ENCODE measurements around the gene SLFN12L. TPM values are rescaled to one million over a fixed set of nuclear protein-coding genes. Genes with fewer than 3 reads are reported as not detected.
A peak's percentile ranks its signal among the peaks of the same experiment; 100 is the strongest.

Gene SLFN12L
- total and polyA plus RNA-seq, 10 of the 15 experiments (the other 5 are each of a cell fraction or from before 2014, with no cell fraction given): 1.0 to 21.3 (median 9.4) TPM

GRCh38 chr17:35448214-35448898 is 89.1 kb downstream of the SLFN12L start, which contains the start of gene SLFN13 (continued):
- TF ChIP-seq, protein P1, sequence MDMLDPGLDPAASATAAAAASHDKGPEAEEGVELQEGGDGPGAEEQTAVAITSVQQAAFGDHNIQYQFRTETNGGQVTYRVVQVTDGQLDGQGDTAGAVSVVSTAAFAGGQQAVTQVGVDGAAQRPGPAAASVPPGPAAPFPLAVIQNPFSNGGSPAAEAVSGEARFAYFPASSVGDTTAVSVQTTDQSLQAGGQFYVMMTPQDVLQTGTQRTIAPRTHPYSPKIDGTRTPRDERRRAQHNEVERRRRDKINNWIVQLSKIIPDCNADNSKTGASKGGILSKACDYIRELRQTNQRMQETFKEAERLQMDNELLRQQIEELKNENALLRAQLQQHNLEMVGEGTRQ (IDR thresholded peaks at IDR 0.05; ENCODE audit: borderline replicate concordance, low read depth, low read length): no peak
- TF ChIP-seq SREBF1 (IDR thresholded peaks at IDR 0.05; ENCODE audit: low read length): no peak
- peak; percentile 80 for TF ChIP-seq NFYB (IDR thresholded peaks at IDR 0.05; ENCODE audit: insufficient read depth, low read depth, low read length)
- 0 out of 2 replicates have a peak, but pooled peaks have one; percentile 12 for TF ChIP-seq TCF3 (IDR thresholded peaks at IDR 0.05; ENCODE audit: borderline replicate concordance, insufficient read depth, low read depth, low read length)
- peak; percentile 59 for TF ChIP-seq SKIL (IDR thresholded peaks at IDR 0.05; ENCODE audit: low read depth, poor library complexity, severe bottlenecking)
- TF ChIP-seq NFIC (IDR thresholded peaks at IDR 0.05; ENCODE audit: low read depth, low read length): peak; percentile 47; the same call in 1 of the 2 replicates
- TF ChIP-seq RELA (IDR thresholded peaks at IDR 0.05; ENCODE audit: borderline replicate concordance, partially characterized antibody): peak; percentile 88
- peak; percentile 50; the same call in 1 of the 2 replicates for TF ChIP-seq RB1 (IDR thresholded peaks at IDR 0.05; ENCODE audit: borderline replicate concordance)
- TF ChIP-seq USF1 (IDR thresholded peaks at IDR 0.05; ENCODE audit: borderline replicate concordance, extremely low read length, insufficient read depth, low read depth, low read length): no peak
- no peak for TF ChIP-seq KLF5 (IDR thresholded peaks at IDR 0.05; ENCODE audit: partially characterized antibody)
- TF ChIP-seq MEF2A (IDR thresholded peaks at IDR 0.05; ENCODE audit: insufficient read depth, low read depth, low read length): peak; percentile 54; the same call in 1 of the 2 replicates
- peak; percentile 83 for TF ChIP-seq POLR2A (IDR thresholded peaks at IDR 0.05; ENCODE audit: low read depth, low read length)
- TF ChIP-seq, protein P2, sequence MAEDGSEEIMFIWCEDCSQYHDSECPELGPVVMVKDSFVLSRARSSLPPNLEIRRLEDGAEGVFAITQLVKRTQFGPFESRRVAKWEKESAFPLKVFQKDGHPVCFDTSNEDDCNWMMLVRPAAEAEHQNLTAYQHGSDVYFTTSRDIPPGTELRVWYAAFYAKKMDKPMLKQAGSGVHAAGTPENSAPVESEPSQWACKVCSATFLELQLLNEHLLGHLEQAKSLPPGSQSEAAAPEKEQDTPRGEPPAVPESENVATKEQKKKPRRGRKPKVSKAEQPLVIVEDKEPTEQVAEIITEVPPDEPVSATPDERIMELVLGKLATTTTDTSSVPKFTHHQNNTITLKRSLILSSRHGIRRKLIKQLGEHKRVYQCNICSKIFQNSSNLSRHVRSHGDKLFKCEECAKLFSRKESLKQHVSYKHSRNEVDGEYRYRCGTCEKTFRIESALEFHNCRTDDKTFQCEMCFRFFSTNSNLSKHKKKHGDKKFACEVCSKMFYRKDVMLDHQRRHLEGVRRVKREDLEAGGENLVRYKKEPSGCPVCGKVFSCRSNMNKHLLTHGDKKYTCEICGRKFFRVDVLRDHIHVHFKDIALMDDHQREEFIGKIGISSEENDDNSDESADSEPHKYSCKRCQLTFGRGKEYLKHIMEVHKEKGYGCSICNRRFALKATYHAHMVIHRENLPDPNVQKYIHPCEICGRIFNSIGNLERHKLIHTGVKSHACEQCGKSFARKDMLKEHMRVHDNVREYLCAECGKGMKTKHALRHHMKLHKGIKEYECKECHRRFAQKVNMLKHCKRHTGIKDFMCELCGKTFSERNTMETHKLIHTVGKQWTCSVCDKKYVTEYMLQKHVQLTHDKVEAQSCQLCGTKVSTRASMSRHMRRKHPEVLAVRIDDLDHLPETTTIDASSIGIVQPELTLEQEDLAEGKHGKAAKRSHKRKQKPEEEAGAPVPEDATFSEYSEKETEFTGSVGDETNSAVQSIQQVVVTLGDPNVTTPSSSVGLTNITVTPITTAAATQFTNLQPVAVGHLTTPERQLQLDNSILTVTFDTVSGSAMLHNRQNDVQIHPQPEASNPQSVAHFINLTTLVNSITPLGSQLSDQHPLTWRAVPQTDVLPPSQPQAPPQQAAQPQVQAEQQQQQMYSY (CRISPR knock-in tag; IDR thresholded peaks at IDR 0.05): no peak
- TF ChIP-seq GATAD2B (conservative IDR thresholded peaks at IDR 0.05; ENCODE audit: low read depth): peak; percentile 86
- no peak for TF ChIP-seq RBBP5 (conservative IDR thresholded peaks at IDR 0.05)
- no peak for TF ChIP-seq IRF3 (IDR thresholded peaks at IDR 0.05)
- TF ChIP-seq RUNX3 (IDR thresholded peaks at IDR 0.05; ENCODE audit: low read length): peak; percentile 90
- TF ChIP-seq BHLHE40 (IDR thresholded peaks at IDR 0.05; ENCODE audit: borderline replicate concordance in 1 of 2, low read depth in 2 of 2, low read length in 1 of 2): peak in 1 of 2 experiments; percentile 36; a peak in 1 of 4 replicates
- TF ChIP-seq BACH1 (IDR thresholded peaks at IDR 0.05; ENCODE audit: borderline replicate concordance): peak; percentile 9; the same call in 1 of the 2 replicates

All from GM12878 (cell line).